HEK293 (cell line): ENCODE measurements around the gene CFAP119.

ENCODE experiments used
- CTCF ChIA-PET: fragments of 350-600 bp; formaldehyde crosslinking; extraction: SDS; loops from one replicate; lab custom pipeline; 2021; ENCODE audit warnings: antibody characterized with exemption; lab: Yijun Ruan, JAX
- POLR2A ChIA-PET: fragments of 300-600 bp; formaldehyde crosslinking; extraction: SDS; loops from one replicate; lab custom pipeline; 2020; ENCODE audit warnings: antibody characterized with exemption, inconsistent platforms; lab: Yijun Ruan, JAX
- H3K27ac ChIP-seq: fragments of 200-500 bp; sonication (Bioruptor generic); 2 replicates; pipeline ENCODE4 v1.5.1; 2014; ENCODE audit warnings: low read depth, low read length, control low read depth, inconsistent platforms; ENCODE audit errors: extremely low read depth
- H3K36me3 ChIP-seq, 2 experiments: fragments of 200-500 bp in 1 of 2; sonication (Bioruptor generic) in 1 of 2; 1 replicate in 1 of 2; 2 replicates in 1 of 2; pipeline ENCODE4 v1.5.1; 2014 to 2017; ENCODE audit warnings: inconsistent platforms in 2 of 2, low read length in 2 of 2; ENCODE audit not compliant: control insufficient read depth in 2 of 2, insufficient read depth in 1 of 2
- H3K4me1 ChIP-seq: fragments of 200-500 bp; sonication (Bioruptor generic); 2 replicates; pipeline ENCODE4 v1.5.1; 2014; ENCODE audit warnings: mild to moderate bottlenecking, low read length, inconsistent platforms; ENCODE audit not compliant: control insufficient read depth, insufficient read depth
- H3K4me3 ChIP-seq: 2 replicates; pipeline ENCODE4 v1.5.1; 2011; ENCODE audit warnings: low read depth, mild to moderate bottlenecking, control low read depth, low read length, moderate library complexity
- H3K9me3 ChIP-seq: fragments of 200-500 bp; sonication (Bioruptor generic); 2 replicates; pipeline ENCODE4 v1.5.1; 2014; ENCODE audit warnings: low read depth, low read length, inconsistent platforms; ENCODE audit not compliant: control insufficient read depth, insufficient read depth
- HOXD13 ChIP-seq: sonication (generic); formaldehyde crosslinking; IDR thresholded peaks from 2 replicates; pipeline ENCODE4 v1.8.0; 2022; ENCODE audit warnings: missing genetic modification reagents, borderline replicate concordance
- TRIM28 ChIP-seq: IDR thresholded peaks from 2 replicates; pipeline ENCODE4 v1.6.1; 2011; ENCODE audit warnings: low read length, control low read depth, borderline replicate concordance
- ZBTB1 ChIP-seq: fragments of 450-650 bp; formaldehyde crosslinking; IDR thresholded peaks from 2 replicates; pipeline ENCODE4 v1.5.1; 2016; ENCODE audit warnings: missing biosample characterization, missing genetic modification characterization
- ZBTB17 ChIP-seq: fragments of 450-650 bp; formaldehyde crosslinking; IDR thresholded peaks from 2 replicates; pipeline ENCODE4 v1.5.1; 2016; ENCODE audit warnings: missing biosample characterization, missing genetic modification characterization
- ZBTB44 ChIP-seq: fragments of 450-650 bp; IDR thresholded peaks from 2 replicates; pipeline ENCODE4 v1.5.1; 2018; ENCODE audit warnings: missing biosample characterization, mild to moderate bottlenecking, missing genetic modification characterization
- ZNF10 ChIP-seq: fragments of 450-650 bp; formaldehyde crosslinking; IDR thresholded peaks from 2 replicates; pipeline ENCODE4 v1.5.1; 2017; ENCODE audit warnings: missing biosample characterization, missing genetic modification characterization
- ZNF121 ChIP-seq: fragments of 450-650 bp; formaldehyde crosslinking; IDR thresholded peaks from 2 replicates; pipeline ENCODE4 v1.5.1; 2016; ENCODE audit warnings: missing biosample characterization, missing genetic modification characterization
- ZNF140 ChIP-seq: fragments of 450-650 bp; formaldehyde crosslinking; IDR thresholded peaks from 2 replicates; pipeline ENCODE4 v1.5.1; 2016; ENCODE audit warnings: missing biosample characterization, missing genetic modification characterization
- ZNF169 ChIP-seq: fragments of 450-650 bp; formaldehyde crosslinking; IDR thresholded peaks from 2 replicates; pipeline ENCODE4 v1.5.1; 2016; ENCODE audit warnings: missing biosample characterization, missing genetic modification characterization
- ZNF174 ChIP-seq: fragments of 450-650 bp; formaldehyde crosslinking; IDR thresholded peaks from 2 replicates; pipeline ENCODE4 v1.5.0; 2017; ENCODE audit warnings: missing biosample characterization, mild to moderate bottlenecking, missing genetic modification characterization
- ZNF202 ChIP-seq: fragments of 450-650 bp; formaldehyde crosslinking; IDR thresholded peaks from 2 replicates; pipeline ENCODE4 v1.5.1; 2016; ENCODE audit warnings: missing biosample characterization, missing genetic modification characterization, borderline replicate concordance
- ZNF221 ChIP-seq: fragments of 450-650 bp; formaldehyde crosslinking; IDR thresholded peaks from 2 replicates; pipeline ENCODE4 v1.5.1; 2017; ENCODE audit warnings: missing biosample characterization, missing genetic modification characterization, borderline replicate concordance
- ZNF394 ChIP-seq: fragments of 450-650 bp; formaldehyde crosslinking; IDR thresholded peaks from 2 replicates; pipeline ENCODE4 v1.5.1; 2016; ENCODE audit warnings: missing biosample characterization, missing genetic modification characterization, mild to moderate bottlenecking, moderate library complexity, borderline replicate concordance
- ZNF423 ChIP-seq: fragments of 450-650 bp; formaldehyde crosslinking; IDR thresholded peaks from 2 replicates; pipeline ENCODE4 v1.5.1; 2016; ENCODE audit warnings: missing biosample characterization, missing genetic modification characterization
- ZNF426 ChIP-seq: fragments of 450-650 bp; formaldehyde crosslinking; IDR thresholded peaks from 2 replicates; pipeline ENCODE4 v1.5.1; 2017; ENCODE audit warnings: missing biosample characterization, missing genetic modification characterization, mild to moderate bottlenecking, inconsistent platforms, moderate library complexity
- ZNF571 ChIP-seq: fragments of 450-650 bp; formaldehyde crosslinking; IDR thresholded peaks from 2 replicates; pipeline ENCODE4 v1.5.0; 2017; ENCODE audit warnings: missing biosample characterization, missing genetic modification characterization
- ZNF664 ChIP-seq: fragments of 450-650 bp; formaldehyde crosslinking; IDR thresholded peaks from 2 replicates; pipeline ENCODE4 v1.5.1; 2016; ENCODE audit warnings: missing biosample characterization, missing genetic modification characterization
- ZNF830 ChIP-seq: fragments of 450-650 bp; IDR thresholded peaks from 2 replicates; pipeline ENCODE4 v1.5.0; 2018; ENCODE audit warnings: missing biosample characterization, missing genetic modification characterization, low read depth, mild to moderate bottlenecking, moderate library complexity
- ZSCAN30 ChIP-seq: fragments of 450-650 bp; IDR thresholded peaks from 2 replicates; pipeline ENCODE4 v1.5.1; 2018; ENCODE audit warnings: missing biosample characterization, mild to moderate bottlenecking, missing genetic modification characterization, moderate library complexity
- ZXDB ChIP-seq: fragments of 450-650 bp; formaldehyde crosslinking; IDR thresholded peaks from 2 replicates; pipeline ENCODE4 v1.5.1; 2016; ENCODE audit warnings: missing biosample characterization, missing genetic modification characterization
- TF ChIP-seq, protein P1 (sequence below): fragments of 450-650 bp; formaldehyde crosslinking; IDR thresholded peaks from 2 replicates; pipeline ENCODE4 v1.5.1; 2017; ENCODE audit warnings: missing biosample characterization, missing genetic modification characterization

CFAP119 gene

DNA sequence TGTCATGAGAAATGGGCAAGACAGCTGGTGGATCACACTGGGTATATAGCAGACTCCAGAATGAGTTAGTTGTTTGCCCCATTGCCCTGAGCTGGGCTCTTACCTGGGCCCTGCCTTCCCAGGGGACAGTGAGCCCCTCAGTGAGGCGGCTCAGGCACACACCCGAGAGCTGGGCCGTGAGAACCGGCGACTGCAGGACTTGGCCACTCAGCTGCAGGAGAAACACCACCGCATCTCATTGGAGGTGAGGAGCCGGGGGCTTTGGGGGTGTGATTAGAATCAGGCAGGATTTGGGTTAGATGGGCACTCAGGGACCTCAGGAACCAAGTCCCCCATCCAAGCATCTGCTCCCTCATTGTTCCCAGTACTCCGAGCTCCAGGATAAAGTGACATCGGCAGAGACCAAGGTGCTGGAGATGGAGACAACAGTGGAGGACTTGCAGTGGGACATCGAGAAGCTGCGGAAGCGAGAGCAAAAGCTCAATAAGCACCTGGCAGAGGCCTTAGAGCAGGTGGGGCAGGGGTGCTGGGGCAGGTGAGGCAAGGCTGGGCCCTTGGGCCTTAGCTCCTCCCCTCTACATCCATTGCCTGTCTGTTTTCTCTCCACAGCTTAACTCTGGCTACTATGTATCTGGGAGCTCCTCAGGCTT, 3.1 kb upstream of the CFAP119 start:
- Histone ChIP-seq H3K9me3 (no peaks in the 10 kb centered on the region), H3K27ac (no peak overlapping the region), H3K4me3 (no peak overlapping the region), H3K4me1 (peaks cover 4% of the 10 kb centered on the region; the same call in 1 of the 2 replicates), H3K36me3 (peaks cover 18 to 79% of the 10 kb centered on the region in 2 experiments; a peak in 2 of 3 replicates)
- CTCF ChIA-PET, result interaction anchor here (0.5 to 1.3 kb wide), 4 partner anchors 10 to 177 kb away, joined by 3 to 4 read pairs (median 3); no protein-coding TSS in a partner anchor
- POLR2A ChIA-PET, result interaction anchor here (1.1 to 4.8 kb wide), 5 partner anchors 10 to 159 kb away, joined by 3 to 23 read pairs (median 3); partner anchors contain the start of genes FBXL19 and PHKG2
- TF ChIP-seq ZNF140 (tag by site-specific recombination) (no peak), ZNF169 (tag by site-specific recombination) (no peak), HOXD13 (no peak), TRIM28 (no peak), ZNF664 (tag by site-specific recombination) (no peak), ZNF121 (no peak), ZXDB (tag by site-specific recombination) (no peak), ZSCAN30 (tag by site-specific recombination) (no peak), ZBTB1 (no peak)

DNA sequence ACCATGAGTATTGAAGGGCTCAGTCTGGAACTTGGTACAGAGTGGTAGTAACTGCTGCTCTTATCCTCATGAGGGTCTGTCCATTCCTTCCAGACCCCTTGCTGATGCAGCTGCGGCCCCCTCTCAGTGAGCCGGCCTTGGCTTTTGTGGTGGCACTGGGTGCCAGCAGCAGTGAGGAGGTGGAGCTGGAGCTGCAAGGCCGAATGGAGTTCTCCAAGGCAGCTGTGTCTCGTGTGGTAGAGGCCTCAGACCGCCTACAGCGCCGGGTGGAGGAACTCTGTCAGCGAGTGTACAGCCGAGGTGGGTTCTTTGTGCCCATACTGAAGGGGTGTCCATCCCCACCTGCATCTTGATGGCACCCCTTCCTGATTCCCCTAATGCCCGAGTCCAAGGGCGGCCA, 2.2 kb upstream of the CFAP119 start:
- TF ChIP-seq ZNF221 (tag by site-specific recombination), result no peak
- TF ChIP-seq, protein P1, sequence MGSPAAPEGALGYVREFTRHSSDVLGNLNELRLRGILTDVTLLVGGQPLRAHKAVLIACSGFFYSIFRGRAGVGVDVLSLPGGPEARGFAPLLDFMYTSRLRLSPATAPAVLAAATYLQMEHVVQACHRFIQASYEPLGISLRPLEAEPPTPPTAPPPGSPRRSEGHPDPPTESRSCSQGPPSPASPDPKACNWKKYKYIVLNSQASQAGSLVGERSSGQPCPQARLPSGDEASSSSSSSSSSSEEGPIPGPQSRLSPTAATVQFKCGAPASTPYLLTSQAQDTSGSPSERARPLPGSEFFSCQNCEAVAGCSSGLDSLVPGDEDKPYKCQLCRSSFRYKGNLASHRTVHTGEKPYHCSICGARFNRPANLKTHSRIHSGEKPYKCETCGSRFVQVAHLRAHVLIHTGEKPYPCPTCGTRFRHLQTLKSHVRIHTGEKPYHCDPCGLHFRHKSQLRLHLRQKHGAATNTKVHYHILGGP (tag by site-specific recombination), result no peak
- TF ChIP-seq ZNF394 (tag by site-specific recombination), result no peak
- TF ChIP-seq ZNF202, result no peak
- TF ChIP-seq ZNF174, result no peak
- no peak for TF ChIP-seq ZNF426 (tag by site-specific recombination)
- Histone ChIP-seq H3K27ac (no peak overlapping the region), H3K9me3 (no peaks in the 10 kb centered on the region), H3K4me1 (peaks cover 4% of the 10 kb centered on the region; the same call in 1 of the 2 replicates), H3K4me3 (no peak overlapping the region), H3K36me3 (peaks cover 18 to 79% of the 10 kb centered on the region in 2 experiments; a peak in 2 of 3 replicates)
- ChIA-PET POLR2A (interaction anchor here (0.9 to 4.8 kb wide), 4 partner anchors 11 to 28 kb away, joined by 3 to 23 read pairs (median 12); partner anchors contain the start of gene PHKG2), CTCF (interaction anchor here (0.8 to 0.9 kb wide), 2 partner anchors 112 to 178 kb away, joined by 3 read pairs; no protein-coding TSS in a partner anchor)

DNA sequence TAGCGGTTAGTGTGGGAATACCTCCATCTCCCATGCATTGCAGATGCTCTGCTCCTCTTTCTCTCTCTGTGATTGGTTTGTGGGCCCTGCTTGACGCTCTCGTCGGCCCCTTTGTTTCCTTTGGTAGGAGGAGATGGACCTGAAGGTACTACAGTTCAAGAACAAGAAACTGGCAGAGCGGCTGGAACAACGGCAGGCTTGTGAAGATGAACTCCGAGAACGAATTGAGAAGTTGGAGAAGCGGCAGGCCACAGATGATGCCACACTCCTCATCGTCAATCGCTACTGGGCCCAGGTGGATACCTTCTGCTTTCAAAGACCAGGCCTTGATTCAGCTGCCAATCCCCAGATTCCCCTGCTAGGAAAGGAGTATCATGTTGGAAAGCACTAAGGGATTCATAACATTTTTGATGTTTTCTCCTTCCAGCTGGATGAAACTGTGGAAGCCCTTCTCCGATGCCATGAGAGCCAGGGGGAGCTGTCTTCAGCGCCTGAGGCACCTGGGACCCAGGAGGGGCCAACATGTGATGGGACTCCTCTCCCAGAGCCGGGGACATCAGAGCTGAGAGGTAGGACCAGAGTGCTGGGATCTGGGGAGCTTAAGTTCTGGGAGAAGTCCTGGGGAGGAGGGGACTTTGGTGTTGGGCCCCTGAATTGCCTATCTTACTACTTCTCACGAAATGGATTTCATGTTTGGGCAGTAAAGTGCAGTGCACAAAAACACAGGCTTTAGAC, 1.3 kb upstream of the CFAP119 start:
- ChIA-PET CTCF (interaction anchor here (0.9 to 1.0 kb wide), 2 partner anchors 51 to 137 kb away, joined by 3 to 5 read pairs; no protein-coding TSS in a partner anchor), POLR2A (interaction anchor here (0.9 to 4.8 kb wide), 3 partner anchors 12 to 28 kb away, joined by 3 to 23 read pairs (median 21); partner anchors contain the start of gene PHKG2)
- Histone ChIP-seq H3K36me3 (peaks cover 13 to 79% of the 10 kb centered on the region in 2 experiments; a peak in 2 of 3 replicates), H3K4me1 (peaks cover 4% of the 10 kb centered on the region; the same call in 1 of the 2 replicates), H3K4me3 (peak overlapping the region; percentile 95), H3K27ac (peak overlapping the region; percentile 65; the same call in 1 of the 2 replicates), H3K9me3 (no peaks in the 10 kb centered on the region)
- TF ChIP-seq ZBTB17 (tag by site-specific recombination) (peak; percentile 37), ZBTB44 (no peak), ZNF571 (tag by site-specific recombination) (no peak), ZNF10 (no peak), ZNF423 (tag by site-specific recombination) (no peak), ZBTB1 (no peak), ZNF830 (tag by site-specific recombination) (no peak)
